ENCODE data around the gene SCGB1D1. TPM values are rescaled to one million over a fixed set of nuclear protein-coding genes. Genes with fewer than 3 reads are reported as not detected.

Gene SCGB1D1
- total RNA-seq, 1 experiment from 2014 or later: not detected

GRCh38 chr11:62236187-62236586 is 46.2 kb downstream of the SCGB1D1 start:
- peaks cover 42% of the 10 kb centered on the region for H3K27me3 ChIP-seq (ENCODE audit: insufficient read depth, low read length)
- H3K36me3 ChIP-seq (ENCODE audit: control insufficient read depth in 1 of 2, insufficient read depth in 2 of 2, low read length in 2 of 2): no peaks in the 10 kb centered on the region
- H4K20me1 ChIP-seq (ENCODE audit: insufficient read depth): no peaks in the 10 kb centered on the region
- POLR2A ChIA-PET: no interaction called here
- no peak overlapping the region for H3K4me2 ChIP-seq (ENCODE audit: low read length)
- no TSS peak for BruUV-seq (replicated peaks)
- H3K4me1 ChIP-seq (ENCODE audit: control insufficient read depth in 1 of 2, insufficient read depth in 2 of 2, low read length in 2 of 2): no peaks in the 10 kb centered on the region
- DNase-seq (ENCODE audit: low read depth, low spot score): no peak
- no peak overlapping the region for H3K9ac ChIP-seq (ENCODE audit: low read length)
- no peaks in the 10 kb centered on the region for H3K79me2 ChIP-seq (ENCODE audit: insufficient read depth, low read length)
- no peaks in the 10 kb centered on the region for H3K9me2 ChIP-seq (ENCODE audit: insufficient read depth)
- intact Hi-C loops (cut with micrococcal nuclease): no loop called here
- TF ChIP-seq CEBPB (IDR thresholded peaks at IDR 0.05; ENCODE audit: low read depth) (no peak), SIN3A (IDR thresholded peaks at IDR 0.05; ENCODE audit: low read depth) (no peak), ZNF274 (IDR thresholded peaks at IDR 0.05; ENCODE audit: low read depth, low read length) (no peak), POLR2A (IDR thresholded peaks at IDR 0.05; ENCODE audit: borderline replicate concordance, extremely low read depth, insufficient read depth, insufficient read length) (no peak), FOSL1 (IDR thresholded peaks at IDR 0.05; ENCODE audit: low read depth) (no peak), POLR2AphosphoS5 (IDR thresholded peaks at IDR 0.05; ENCODE audit: low read depth, low read length) (no peak), ZBTB33 (IDR thresholded peaks at IDR 0.05; ENCODE audit: extremely low read depth, insufficient replicate concordance, low read length) (no peak), EZH2 (IDR thresholded peaks at IDR 0.05) (no peak), CBX3 (IDR thresholded peaks at IDR 0.05; ENCODE audit: low read depth) (no peak), EZH2phosphoT487 (IDR thresholded peaks at IDR 0.05; ENCODE audit: borderline replicate concordance) (no peak), YY1 (IDR thresholded peaks at IDR 0.05; ENCODE audit: extremely low read depth, insufficient replicate concordance, low read depth, low read length) (no peak), CTCF (IDR thresholded peaks at IDR 0.05 in 2 of 3, conservative IDR thresholded peaks at IDR 0.05 in 1 of 3; ENCODE audit: borderline replicate concordance in 1 of 3, insufficient read depth in 1 of 3, low read depth in 2 of 3, low read length in 2 of 3) (no peak), MAX (IDR thresholded peaks at IDR 0.05) (no peak), SP1 (IDR thresholded peaks at IDR 0.05; ENCODE audit: low read depth) (no peak), ELF1 (IDR thresholded peaks at IDR 0.05; ENCODE audit: borderline replicate concordance, low read depth) (no peak), ZFX (IDR thresholded peaks at IDR 0.05) (no peak)
- RAD21 ChIA-PET (ENCODE audit: low non-redundant PET in 1 of 2, low total read pairs in 2 of 2, uncharacterized antibody in 2 of 2, unreplicated experiment in 2 of 2): no interaction called here
- H2AFZ ChIP-seq (ENCODE audit: low read depth, low read length, poor library complexity, severe bottlenecking): no peak overlapping the region
- no peak overlapping the region for H3K27ac ChIP-seq (ENCODE audit: low read depth, low read length)
- CTCF ChIA-PET: no interaction called here
- ATAC-seq: no peak
- no peak overlapping the region for H3K4me3 ChIP-seq (replicated peaks in 1 of 2; ENCODE audit: low read depth in 1 of 2, low read length in 2 of 2)
- H3K9me3 ChIP-seq (ENCODE audit: control insufficient read depth in 1 of 2, insufficient read depth in 1 of 2, low read depth in 1 of 2, low read length in 2 of 2): no peaks in the 10 kb centered on the region
